AG09309 (cell line): ENCODE results near the gene PPIE.
A peak's percentile ranks its signal among the peaks of the same experiment; 100 is the strongest.
"Not testable (repeated sequence)": the region's sequence is repeated elsewhere in the genome, so short reads cannot be mapped to it uniquely, and the experiment has no call there.

Experiments used
- DNase-seq: peaks from one replicate; pipeline ENCODE4 v3.0.0-alpha.2; 2010; ENCODE audit warnings: low read depth
- H3K4me3 ChIP-seq: 2 replicates; pipeline ENCODE4 v1.5.1; 2011; ENCODE audit warnings: mild to moderate bottlenecking, low read depth, low read length, moderate library complexity; ENCODE audit not compliant: control insufficient read depth
- TF ChIP-seq, protein P1 (sequence below): IDR thresholded peaks from 2 replicates; pipeline ENCODE4 v1.5.1; 2011; ENCODE audit warnings: mild to moderate bottlenecking, low read depth, low read length, inconsistent platforms; ENCODE audit not compliant: insufficient read depth, control insufficient read depth; ENCODE audit errors: missing control alignments

PPIE gene

DNA sequence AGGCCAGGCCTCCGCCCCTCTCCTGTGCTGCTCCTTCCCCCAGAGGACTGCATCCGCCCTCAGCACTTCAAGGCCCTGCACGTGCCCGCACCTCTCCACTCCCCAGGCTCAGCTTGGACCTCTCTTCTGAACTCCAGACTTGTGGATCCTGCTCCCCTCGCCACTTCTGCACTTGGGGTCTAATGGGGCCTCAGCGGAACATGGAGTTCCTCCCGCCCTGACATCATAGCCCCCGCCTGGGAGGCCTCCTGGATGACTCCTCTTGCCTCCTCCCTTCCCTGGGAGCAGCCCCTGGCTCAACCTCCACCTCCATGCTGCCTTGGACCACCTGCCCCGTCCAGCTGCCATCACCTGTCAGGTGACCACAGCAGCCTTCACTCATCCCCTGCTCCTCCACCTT lies 22.3 kb downstream of the PPIE start:
- TF ChIP-seq, protein P1, sequence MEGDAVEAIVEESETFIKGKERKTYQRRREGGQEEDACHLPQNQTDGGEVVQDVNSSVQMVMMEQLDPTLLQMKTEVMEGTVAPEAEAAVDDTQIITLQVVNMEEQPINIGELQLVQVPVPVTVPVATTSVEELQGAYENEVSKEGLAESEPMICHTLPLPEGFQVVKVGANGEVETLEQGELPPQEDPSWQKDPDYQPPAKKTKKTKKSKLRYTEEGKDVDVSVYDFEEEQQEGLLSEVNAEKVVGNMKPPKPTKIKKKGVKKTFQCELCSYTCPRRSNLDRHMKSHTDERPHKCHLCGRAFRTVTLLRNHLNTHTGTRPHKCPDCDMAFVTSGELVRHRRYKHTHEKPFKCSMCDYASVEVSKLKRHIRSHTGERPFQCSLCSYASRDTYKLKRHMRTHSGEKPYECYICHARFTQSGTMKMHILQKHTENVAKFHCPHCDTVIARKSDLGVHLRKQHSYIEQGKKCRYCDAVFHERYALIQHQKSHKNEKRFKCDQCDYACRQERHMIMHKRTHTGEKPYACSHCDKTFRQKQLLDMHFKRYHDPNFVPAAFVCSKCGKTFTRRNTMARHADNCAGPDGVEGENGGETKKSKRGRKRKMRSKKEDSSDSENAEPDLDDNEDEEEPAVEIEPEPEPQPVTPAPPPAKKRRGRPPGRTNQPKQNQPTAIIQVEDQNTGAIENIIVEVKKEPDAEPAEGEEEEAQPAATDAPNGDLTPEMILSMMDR, result no peak
- H3K4me3 ChIP-seq, result no peak overlapping the region
- DNase-seq, result no peak

- TF ChIP-seq, protein P1, result no peak
These were observed 23.0 kb downstream of the PPIE start for GRCh38 chr1:39761557-39762260.

DNA sequence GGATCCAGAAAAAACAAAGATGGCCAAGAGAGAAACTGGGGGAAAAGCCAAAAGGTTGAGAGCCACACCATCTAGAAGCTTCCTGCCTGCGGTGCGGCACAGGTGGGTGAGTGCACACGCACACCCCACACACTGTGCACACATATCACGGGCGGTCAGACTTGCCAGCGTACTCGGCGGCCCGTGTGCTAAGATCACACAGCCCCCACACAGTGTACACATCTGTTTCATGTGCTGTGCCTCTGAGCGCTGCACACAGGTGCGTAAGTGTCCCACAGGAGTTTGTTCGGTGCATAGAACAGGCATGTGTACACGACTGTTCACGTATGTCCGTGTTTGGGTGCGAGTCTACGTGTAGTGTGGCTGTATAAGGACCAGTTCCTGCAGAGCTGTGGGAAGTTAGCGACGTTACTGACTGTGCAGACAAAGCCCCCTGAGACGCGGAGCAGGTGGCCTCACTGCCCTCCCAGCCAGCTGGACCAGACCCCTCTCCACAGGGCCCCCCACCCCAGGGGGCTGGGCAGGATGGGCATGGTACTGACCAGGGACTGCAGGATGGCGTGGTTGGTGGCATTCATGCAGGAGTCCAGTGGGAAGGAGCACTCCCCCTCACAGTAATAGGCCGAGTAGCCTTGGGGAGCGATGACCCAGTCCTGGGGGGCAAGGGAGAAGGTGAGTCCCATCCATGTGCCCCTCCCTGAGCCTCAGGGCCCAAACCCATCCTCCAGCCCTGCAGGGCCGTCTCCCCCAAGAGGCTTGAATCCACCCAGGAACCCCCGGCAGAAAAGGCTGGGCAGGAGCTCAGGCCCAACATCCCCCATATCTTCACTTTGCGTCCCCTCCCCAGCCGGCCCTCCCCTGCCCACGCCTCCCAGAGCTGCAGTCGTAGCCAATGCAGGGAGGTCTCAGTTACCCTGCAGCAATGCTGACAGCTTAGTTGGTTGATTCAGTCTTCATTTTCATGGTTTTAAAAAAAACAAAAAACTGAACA lies 24.2 kb downstream of the PPIE start:
- no peak overlapping the region for H3K4me3 ChIP-seq
- DNase-seq, result no peak
- TF ChIP-seq, protein P1, result no peak

More at GRCh38 chr1:39761557-39762260, 23.0 kb downstream of the PPIE start:
- no peak for DNase-seq
- no peak overlapping the region for H3K4me3 ChIP-seq

DNA sequence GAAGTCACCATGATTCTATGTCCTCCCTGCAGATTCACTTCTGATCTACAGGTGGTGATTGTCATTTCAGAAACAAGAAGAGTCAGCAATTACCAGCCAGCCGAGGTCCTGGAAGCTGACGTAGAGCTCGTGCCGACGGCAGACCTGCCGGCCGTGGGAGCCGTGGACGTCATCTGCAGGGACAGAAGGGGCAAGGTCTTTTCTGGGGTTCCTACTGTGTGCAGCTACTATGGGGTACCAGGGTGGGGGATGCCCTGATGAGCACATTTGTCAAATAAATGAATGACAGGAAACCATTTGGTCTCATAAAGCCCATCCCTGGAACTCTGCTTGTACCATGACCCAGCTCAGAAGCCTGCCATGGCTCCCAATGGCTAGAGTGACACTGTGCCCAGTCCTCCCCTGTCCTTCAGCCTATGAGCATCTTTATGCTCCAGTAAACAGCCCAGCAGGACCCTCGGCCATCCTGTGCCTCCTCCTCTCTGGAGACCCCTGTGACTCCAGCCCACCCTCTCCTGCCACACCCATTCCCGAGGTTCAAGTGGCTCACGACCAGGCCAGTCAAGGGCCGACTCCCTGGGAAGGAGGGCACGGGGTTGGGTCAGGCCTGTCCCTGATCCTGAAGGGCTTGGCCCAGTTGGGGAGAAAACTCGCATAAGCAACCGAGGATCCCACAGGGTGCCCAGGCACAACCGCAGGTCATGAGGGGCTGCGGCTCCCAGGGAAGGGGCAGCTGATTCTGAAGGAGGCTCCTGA lies 25.1 kb downstream of the PPIE start:
- DNase-seq, result not testable (repeated sequence)

DNA sequence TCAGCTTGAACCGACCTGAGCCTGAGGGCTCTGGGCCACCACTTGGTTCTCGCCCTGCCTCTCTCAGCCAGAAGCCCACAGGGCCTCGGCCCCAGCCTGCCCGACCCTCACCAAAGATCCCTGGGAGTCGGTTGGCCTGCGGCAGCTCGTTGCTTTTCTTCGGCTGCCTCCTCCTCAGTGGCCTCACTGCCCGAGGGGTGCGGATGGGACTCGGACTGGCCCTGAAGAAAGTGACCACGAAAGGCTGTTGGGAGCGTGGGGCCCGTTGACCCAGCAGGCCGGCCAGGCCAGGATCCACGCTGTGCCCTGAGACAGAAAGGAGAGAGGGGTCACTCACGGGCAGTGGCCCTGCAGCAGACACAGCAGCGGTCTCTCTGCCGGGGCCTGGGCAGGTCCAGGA lies 25.8 kb downstream of the PPIE start:
- not testable (repeated sequence) for DNase-seq, H3K4me3 ChIP-seq

More for the DNA sequence above, 25.1 kb downstream of the PPIE start:
- H3K4me3 ChIP-seq, result not testable (repeated sequence)

DNA sequence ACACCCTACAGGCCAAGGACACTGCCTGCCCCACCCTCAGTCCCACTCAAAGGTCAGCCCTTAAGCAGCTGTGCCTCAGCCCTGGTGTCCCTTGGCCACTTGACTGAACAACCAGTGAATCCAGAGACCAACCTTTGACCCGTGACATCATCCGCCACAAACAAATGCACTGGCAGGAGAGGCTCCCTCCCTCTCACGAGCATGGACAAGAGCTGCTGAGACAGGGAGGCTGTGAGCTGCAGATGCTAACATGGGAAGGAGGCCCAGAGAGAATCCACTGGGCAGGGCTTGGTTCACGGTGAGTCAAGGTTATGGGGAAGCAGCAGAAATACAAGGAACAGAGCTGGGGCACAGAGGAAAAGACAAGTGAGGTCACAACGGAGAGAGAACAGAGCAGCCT lies 27.8 kb downstream of the PPIE start:
- DNase-seq, H3K4me3 ChIP-seq: not testable (repeated sequence)

DNA sequence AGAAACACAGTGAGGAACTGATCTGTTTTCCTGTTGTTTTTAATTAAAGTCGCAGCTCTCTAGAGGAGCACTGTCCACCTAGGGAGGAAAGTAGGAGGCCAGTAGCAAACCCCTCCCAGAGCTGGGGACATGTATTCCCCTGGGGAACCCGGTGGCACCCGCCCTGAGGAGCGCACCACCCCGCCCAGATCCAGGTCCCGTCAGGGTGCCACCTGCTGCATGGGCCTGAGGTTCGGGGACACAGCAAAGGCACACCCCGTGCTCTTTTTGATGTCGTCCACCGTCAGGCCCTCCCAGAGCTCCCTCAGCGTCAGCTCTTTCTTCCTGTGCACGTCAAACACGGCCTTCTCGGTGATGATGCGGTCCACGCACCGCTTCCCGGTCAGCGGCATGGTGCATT lies 30.8 kb downstream of the PPIE start:
- not testable (repeated sequence) for H3K4me3 ChIP-seq, DNase-seq

GRCh38 chr1:39770100-39771021 lies 31.7 kb downstream of the PPIE start:
- H3K4me3 ChIP-seq, result peak overlapping the region; percentile 25
- DNase-seq, result not testable (repeated sequence)

DNA sequence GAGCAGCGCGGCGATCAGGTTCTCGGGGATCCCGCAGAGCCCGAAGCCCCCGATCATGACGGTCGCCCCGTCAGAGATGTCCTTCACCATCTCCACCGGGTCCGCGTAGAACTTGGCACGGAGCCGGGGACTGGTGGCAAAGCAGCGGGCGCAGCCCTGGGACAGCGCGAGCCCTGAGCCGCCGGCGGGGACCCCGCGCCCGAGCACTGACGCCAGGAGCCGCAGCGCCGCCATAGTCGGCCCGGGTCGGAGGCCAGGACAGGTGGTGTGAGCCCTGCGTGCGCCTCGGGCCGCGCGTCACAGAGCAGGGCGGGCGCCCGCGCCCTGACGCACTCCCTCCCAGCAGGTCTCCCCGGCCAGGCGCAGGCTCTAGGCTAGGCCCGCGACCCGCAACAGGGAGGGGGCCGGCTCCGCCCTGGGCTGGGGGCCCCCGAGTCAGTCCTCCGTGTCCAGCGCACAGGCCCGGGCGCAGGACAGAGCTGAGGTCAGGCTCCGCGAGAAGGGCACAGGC lies 32.4 kb downstream of the PPIE start, which contains the start of gene OXCT2:
Gene OXCT2 (minus strand): TSS at position 327 of the 511 bp plus-strand sequence. CDS start 93 bp downstream, at position 234.
- DNase-seq, result not testable (repeated sequence)
- peak within 1 kb of the TSS; percentile 25 for H3K4me3 ChIP-seq

GRCh38 chr1:39773369-39773979 lies 34.8 kb downstream of the PPIE start:
- DNase-seq, H3K4me3 ChIP-seq: not testable (repeated sequence)

DNA sequence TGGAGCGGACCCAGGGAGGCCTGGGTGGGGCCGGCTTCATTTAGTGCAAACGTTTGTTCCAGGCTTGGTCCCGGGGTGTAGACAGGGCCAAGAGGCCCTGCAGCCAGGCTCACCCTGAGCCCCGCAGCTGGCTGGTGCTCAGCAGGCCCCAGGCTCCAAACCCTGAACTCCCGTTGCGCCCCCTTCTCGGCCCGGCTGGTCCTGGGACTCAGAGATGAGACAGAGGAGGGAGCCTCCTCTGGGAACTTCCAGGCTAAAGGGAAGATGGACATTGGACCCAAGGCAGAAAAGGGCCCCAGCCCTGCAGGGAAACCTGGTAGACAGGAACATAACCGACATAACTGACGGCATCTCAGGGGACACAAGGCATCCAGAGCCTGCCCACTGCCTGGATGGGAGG lies 36.5 kb downstream of the PPIE start:
- not testable (repeated sequence) for DNase-seq, H3K4me3 ChIP-seq

- not testable (repeated sequence) for H3K4me3 ChIP-seq, DNase-seq
These were observed 37.2 kb downstream of the PPIE start for GRCh38 chr1:39775676-39776399.
